GM19035 (cell line): Measurements from ENCODE around the gene ASPG.

ENCODE experiments used
- ATAC-seq: cut with Tn5 transposase; IDR thresholded peaks from one replicate; pipeline ENCODE4 v1.9.1; 2021; ENCODE audit not compliant: unreplicated experiment

Gene ASPG

GRCh38 chr14:104104076-104104901 lies 18.8 kb downstream of the ASPG start:
- no peak for ATAC-seq

- no peak for ATAC-seq
Measured at GRCh38 chr14:104105071-104105821, 19.7 kb downstream of the ASPG start.

- ATAC-seq, result no peak
Measured at GRCh38 chr14:104105822-104106470, 20.4 kb downstream of the ASPG start.

GRCh38 chr14:104106471-104106991 lies 21.0 kb downstream of the ASPG start:
- ATAC-seq, result no peak

- no peak for ATAC-seq
Measured at GRCh38 chr14:104107101-104107581, 21.6 kb downstream of the ASPG start.

GRCh38 chr14:104107611-104108569 lies 22.4 kb downstream of the ASPG start:
- ATAC-seq, result no peak

GRCh38 chr14:104108570-104109541 lies 23.4 kb downstream of the ASPG start:
- ATAC-seq, result no peak

GRCh38 chr14:104109731-104110361 lies 24.3 kb downstream of the ASPG start:
- no peak for ATAC-seq

GRCh38 chr14:104110491-104111209 lies 25.1 kb downstream of the ASPG start:
- ATAC-seq, result no peak

GRCh38 chr14:104111301-104112112 lies 26.0 kb downstream of the ASPG start:
- no peak for ATAC-seq

GRCh38 chr14:104112113-104112505 lies 26.6 kb downstream of the ASPG start:
- no peak for ATAC-seq

- ATAC-seq, result no peak
Measured at GRCh38 chr14:104112609-104113571, 27.4 kb downstream of the ASPG start.

GRCh38 chr14:104113631-104114420 lies 28.3 kb downstream of the ASPG start:
- ATAC-seq, result no peak

- no peak for ATAC-seq
Measured at GRCh38 chr14:104114421-104115130, 29.1 kb downstream of the ASPG start.
